HepG2 (cell line): ENCODE results near the gene ITGA7. TPM values are rescaled to one million over a fixed set of nuclear protein-coding genes. Genes with fewer than 3 reads are reported as not detected.

Experiments
- BORCS8-MEF2B ChIP-seq: sonication (generic); formaldehyde crosslinking; IDR thresholded peaks from 2 replicates; pipeline ENCODE4 v1.8.0; 2022; ENCODE audit warnings: mild to moderate bottlenecking, missing genetic modification reagents
- DNMT3B ChIP-seq: conservative IDR thresholded peaks from 2 replicates; pipeline ENCODE4 v1.6.1; 2016; ENCODE audit warnings: missing biosample characterization, control low read depth
- ETV5 ChIP-seq: IDR thresholded peaks from 2 replicates; pipeline ENCODE4 v1.6.1; 2018; ENCODE audit warnings: missing biosample characterization, missing genetic modification reagents, inconsistent platforms, borderline replicate concordance
- KAT2B ChIP-seq: fragments of 150-350 bp; IDR thresholded peaks from 2 replicates; pipeline ENCODE4 v1.6.1; 2014; ENCODE audit warnings: low read depth, low read length, borderline replicate concordance
- REL ChIP-seq: sonication (generic); formaldehyde crosslinking; conservative IDR thresholded peaks from 2 replicates; pipeline ENCODE4 v1.8.0; 2022; ENCODE audit warnings: mild to moderate bottlenecking, missing genetic modification reagents, moderate library complexity
- SAP130 ChIP-seq: IDR thresholded peaks from 2 replicates; pipeline ENCODE4 v1.6.1; 2016; ENCODE audit warnings: low read depth
- SIX1 ChIP-seq: sonication (generic); formaldehyde crosslinking; IDR thresholded peaks from 2 replicates; pipeline ENCODE4 v1.4.0; 2020; ENCODE audit warnings: missing genetic modification reagents, borderline replicate concordance
- SP2 ChIP-seq: sonication (generic); formaldehyde crosslinking; IDR thresholded peaks from 2 replicates; pipeline ENCODE4 v1.5.1; 2020; ENCODE audit warnings: mild to moderate bottlenecking, missing genetic modification reagents
- ZBTB3 ChIP-seq: sonication (generic); formaldehyde crosslinking; IDR thresholded peaks from 2 replicates; pipeline ENCODE4 v1.4.0; 2020; ENCODE audit warnings: low read depth, mild to moderate bottlenecking, moderate library complexity, missing genetic modification reagents, borderline replicate concordance
- ZFP37 ChIP-seq: sonication (generic); formaldehyde crosslinking; IDR thresholded peaks from 2 replicates; pipeline ENCODE4 v1.4.0; 2020; ENCODE audit warnings: missing genetic modification reagents, borderline replicate concordance
- ZNF124 ChIP-seq: sonication (generic); formaldehyde crosslinking; IDR thresholded peaks from 2 replicates; pipeline ENCODE4 v1.4.0; 2020; ENCODE audit warnings: missing genetic modification reagents
- ZNF547 ChIP-seq: sonication (generic); formaldehyde crosslinking; IDR thresholded peaks from 2 replicates; pipeline ENCODE4 v1.5.1; 2020; ENCODE audit warnings: mild to moderate bottlenecking, missing genetic modification reagents
- ZNF605 ChIP-seq: sonication (generic); formaldehyde crosslinking; IDR thresholded peaks from 2 replicates; pipeline ENCODE4 v1.8.0; 2022; ENCODE audit warnings: mild to moderate bottlenecking, missing genetic modification reagents
- ZNF790 ChIP-seq: sonication (generic); formaldehyde crosslinking; IDR thresholded peaks from 2 replicates; pipeline ENCODE4 v1.8.0; 2022; ENCODE audit warnings: missing genetic modification reagents, mild to moderate bottlenecking, borderline replicate concordance
- ZZZ3 ChIP-seq: sonication (generic); formaldehyde crosslinking; IDR thresholded peaks from 2 replicates; pipeline ENCODE4 v1.4.0; 2020; ENCODE audit warnings: missing genetic modification reagents, mild to moderate bottlenecking, borderline replicate concordance
- polyA plus RNA-seq, 8 experiments: library from polyadenylated mRNA; depleted of rRNA in 3 of 8; stranded (reverse) in 7 of 8; unstranded in 1 of 8; fragments of >200 nt; fragmentation: Illumina TruSeq in 4 of 8; extraction: Trizol in 4 of 8; gene quantifications; 2 replicates each; pipeline versions ENCODE4 v1.2.1 to v1.2.3, GENCODE V29; 2011 to 2016; ENCODE audit warnings: low read depth in 4 of 8, missing spikeins in 1 of 8, mixed read lengths in 1 of 8; ENCODE audit not compliant: insufficient read depth in 1 of 8
- total RNA-seq, 5 experiments: library from RNA; depleted of rRNA; stranded (reverse); fragments of >200 nt; fragmentation: Illumina TruSeq; extraction: Trizol; gene quantifications; 2 replicates each; pipeline ENCODE4 v1.2.3, GENCODE V29; 2016; ENCODE audit warnings: low read depth in 1 of 5
- TF ChIP-seq, protein P1 (sequence below): sonication (generic); formaldehyde crosslinking; IDR thresholded peaks from 2 replicates; pipeline ENCODE4 v1.4.0; 2020; ENCODE audit warnings: missing genetic modification reagents
- TF ChIP-seq, protein P2 (sequence below): sonication (generic); formaldehyde crosslinking; IDR thresholded peaks from 2 replicates; pipeline ENCODE4 v1.5.0; 2020; ENCODE audit warnings: missing genetic modification reagents
- TF ChIP-seq, protein P3 (sequence below): sonication (generic); formaldehyde crosslinking; IDR thresholded peaks from 2 replicates; pipeline ENCODE4 v1.8.1; 2023; ENCODE audit warnings: missing genetic modification reagents, mild to moderate bottlenecking, borderline replicate concordance
- TF ChIP-seq, protein P4 (sequence below): sonication (generic); formaldehyde crosslinking; IDR thresholded peaks from 2 replicates; pipeline ENCODE4 v1.5.1; 2020; ENCODE audit warnings: mild to moderate bottlenecking, missing genetic modification reagents, moderate library complexity

The ITGA7 gene
- total and polyA plus RNA-seq, 2 of the 13 experiments (the other 11 are each of a cell fraction or from before 2014, with no cell fraction given) = 0.65 to 0.75 TPM

DNA sequence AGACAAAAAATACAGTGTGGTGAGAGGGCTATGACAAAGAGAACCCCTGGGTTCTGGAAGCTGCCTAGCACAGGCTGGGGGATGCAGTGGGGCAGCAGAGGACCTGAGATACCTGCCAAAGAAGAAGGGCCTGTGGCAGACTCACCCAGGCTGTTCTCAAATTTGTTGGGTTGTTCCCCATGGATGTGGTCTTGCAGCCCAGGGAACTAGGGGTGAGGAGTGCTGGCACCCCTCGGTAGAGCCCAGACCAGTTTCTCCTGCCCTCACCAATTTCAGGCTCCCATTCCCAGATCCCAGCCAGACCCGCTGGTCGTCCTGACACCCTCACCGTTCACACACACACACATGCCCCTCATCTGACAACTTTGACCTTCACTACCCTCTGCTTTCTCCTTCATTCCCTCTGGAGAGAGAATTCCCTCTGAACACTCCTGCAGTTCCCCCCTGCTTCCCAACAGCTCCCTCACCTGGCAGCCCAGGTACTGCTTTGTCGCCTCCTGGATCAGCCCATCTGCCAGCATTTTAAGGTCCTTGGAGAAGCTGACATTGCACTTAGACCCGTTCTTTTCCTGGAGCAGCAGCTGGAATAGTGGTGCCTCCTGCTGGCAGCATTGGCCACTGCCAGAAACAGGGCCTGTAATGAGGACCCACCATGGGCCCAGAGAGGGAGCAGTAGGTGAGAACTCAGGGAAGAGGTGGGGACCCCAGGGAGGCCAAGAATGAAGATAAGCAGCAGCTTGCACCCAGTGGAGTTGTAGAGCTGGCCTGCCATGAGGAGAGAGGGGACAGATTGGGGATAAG, 29.3 kb upstream of the ITGA7 start (continued):
- TF ChIP-seq, protein P1, sequence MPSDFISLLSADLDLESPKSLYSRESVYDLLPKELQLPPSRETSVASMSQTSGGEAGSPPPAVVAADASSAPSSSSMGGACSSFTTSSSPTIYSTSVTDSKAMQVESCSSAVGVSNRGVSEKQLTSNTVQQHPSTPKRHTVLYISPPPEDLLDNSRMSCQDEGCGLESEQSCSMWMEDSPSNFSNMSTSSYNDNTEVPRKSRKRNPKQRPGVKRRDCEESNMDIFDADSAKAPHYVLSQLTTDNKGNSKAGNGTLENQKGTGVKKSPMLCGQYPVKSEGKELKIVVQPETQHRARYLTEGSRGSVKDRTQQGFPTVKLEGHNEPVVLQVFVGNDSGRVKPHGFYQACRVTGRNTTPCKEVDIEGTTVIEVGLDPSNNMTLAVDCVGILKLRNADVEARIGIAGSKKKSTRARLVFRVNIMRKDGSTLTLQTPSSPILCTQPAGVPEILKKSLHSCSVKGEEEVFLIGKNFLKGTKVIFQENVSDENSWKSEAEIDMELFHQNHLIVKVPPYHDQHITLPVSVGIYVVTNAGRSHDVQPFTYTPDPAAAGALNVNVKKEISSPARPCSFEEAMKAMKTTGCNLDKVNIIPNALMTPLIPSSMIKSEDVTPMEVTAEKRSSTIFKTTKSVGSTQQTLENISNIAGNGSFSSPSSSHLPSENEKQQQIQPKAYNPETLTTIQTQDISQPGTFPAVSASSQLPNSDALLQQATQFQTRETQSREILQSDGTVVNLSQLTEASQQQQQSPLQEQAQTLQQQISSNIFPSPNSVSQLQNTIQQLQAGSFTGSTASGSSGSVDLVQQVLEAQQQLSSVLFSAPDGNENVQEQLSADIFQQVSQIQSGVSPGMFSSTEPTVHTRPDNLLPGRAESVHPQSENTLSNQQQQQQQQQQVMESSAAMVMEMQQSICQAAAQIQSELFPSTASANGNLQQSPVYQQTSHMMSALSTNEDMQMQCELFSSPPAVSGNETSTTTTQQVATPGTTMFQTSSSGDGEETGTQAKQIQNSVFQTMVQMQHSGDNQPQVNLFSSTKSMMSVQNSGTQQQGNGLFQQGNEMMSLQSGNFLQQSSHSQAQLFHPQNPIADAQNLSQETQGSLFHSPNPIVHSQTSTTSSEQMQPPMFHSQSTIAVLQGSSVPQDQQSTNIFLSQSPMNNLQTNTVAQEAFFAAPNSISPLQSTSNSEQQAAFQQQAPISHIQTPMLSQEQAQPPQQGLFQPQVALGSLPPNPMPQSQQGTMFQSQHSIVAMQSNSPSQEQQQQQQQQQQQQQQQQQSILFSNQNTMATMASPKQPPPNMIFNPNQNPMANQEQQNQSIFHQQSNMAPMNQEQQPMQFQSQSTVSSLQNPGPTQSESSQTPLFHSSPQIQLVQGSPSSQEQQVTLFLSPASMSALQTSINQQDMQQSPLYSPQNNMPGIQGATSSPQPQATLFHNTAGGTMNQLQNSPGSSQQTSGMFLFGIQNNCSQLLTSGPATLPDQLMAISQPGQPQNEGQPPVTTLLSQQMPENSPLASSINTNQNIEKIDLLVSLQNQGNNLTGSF (CRISPR knock-in tag) = no peak
- TF ChIP-seq DNMT3B = no peak
- no peak for TF ChIP-seq SIX1 (CRISPR knock-in tag)
- TF ChIP-seq, protein P2, sequence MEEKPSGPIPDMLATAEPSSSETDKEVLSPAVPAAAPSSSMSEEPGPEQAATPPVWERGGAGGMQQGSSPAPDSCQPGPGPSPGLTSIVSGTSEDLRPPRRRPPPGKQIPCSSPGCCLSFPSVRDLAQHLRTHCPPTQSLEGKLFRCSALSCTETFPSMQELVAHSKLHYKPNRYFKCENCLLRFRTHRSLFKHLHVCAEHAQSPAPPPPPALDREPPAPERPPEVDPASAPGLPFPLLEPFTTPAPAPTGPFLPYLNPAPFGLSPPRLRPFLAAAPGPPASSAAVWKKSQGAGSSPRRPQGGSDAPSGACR = no peak
- TF ChIP-seq, protein P3, sequence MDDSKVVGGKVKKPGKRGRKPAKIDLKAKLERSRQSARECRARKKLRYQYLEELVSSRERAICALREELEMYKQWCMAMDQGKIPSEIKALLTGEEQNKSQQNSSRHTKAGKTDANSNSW (CRISPR knock-in tag) = no peak
- no peak for TF ChIP-seq ZNF547 (CRISPR knock-in tag)
- TF ChIP-seq BORCS8-MEF2B (CRISPR knock-in tag) = no peak
- no peak for TF ChIP-seq KAT2B
- peak; percentile 42 for TF ChIP-seq ETV5 (CRISPR knock-in tag)
- TF ChIP-seq SP2 (CRISPR knock-in tag) = no peak
- TF ChIP-seq SAP130 (CRISPR knock-in tag) = peak; percentile 86
- no peak for TF ChIP-seq REL (CRISPR knock-in tag)
- TF ChIP-seq ZNF124 (CRISPR knock-in tag) = no peak; the same call in 1 of the 2 replicates
- TF ChIP-seq ZNF605 (CRISPR knock-in tag) = no peak
- no peak for TF ChIP-seq ZFP37 (CRISPR knock-in tag)
- TF ChIP-seq ZZZ3 (CRISPR knock-in tag) = no peak
- TF ChIP-seq ZBTB3 (CRISPR knock-in tag) = no peak
- TF ChIP-seq ZNF790 = no peak
- TF ChIP-seq, protein P4, sequence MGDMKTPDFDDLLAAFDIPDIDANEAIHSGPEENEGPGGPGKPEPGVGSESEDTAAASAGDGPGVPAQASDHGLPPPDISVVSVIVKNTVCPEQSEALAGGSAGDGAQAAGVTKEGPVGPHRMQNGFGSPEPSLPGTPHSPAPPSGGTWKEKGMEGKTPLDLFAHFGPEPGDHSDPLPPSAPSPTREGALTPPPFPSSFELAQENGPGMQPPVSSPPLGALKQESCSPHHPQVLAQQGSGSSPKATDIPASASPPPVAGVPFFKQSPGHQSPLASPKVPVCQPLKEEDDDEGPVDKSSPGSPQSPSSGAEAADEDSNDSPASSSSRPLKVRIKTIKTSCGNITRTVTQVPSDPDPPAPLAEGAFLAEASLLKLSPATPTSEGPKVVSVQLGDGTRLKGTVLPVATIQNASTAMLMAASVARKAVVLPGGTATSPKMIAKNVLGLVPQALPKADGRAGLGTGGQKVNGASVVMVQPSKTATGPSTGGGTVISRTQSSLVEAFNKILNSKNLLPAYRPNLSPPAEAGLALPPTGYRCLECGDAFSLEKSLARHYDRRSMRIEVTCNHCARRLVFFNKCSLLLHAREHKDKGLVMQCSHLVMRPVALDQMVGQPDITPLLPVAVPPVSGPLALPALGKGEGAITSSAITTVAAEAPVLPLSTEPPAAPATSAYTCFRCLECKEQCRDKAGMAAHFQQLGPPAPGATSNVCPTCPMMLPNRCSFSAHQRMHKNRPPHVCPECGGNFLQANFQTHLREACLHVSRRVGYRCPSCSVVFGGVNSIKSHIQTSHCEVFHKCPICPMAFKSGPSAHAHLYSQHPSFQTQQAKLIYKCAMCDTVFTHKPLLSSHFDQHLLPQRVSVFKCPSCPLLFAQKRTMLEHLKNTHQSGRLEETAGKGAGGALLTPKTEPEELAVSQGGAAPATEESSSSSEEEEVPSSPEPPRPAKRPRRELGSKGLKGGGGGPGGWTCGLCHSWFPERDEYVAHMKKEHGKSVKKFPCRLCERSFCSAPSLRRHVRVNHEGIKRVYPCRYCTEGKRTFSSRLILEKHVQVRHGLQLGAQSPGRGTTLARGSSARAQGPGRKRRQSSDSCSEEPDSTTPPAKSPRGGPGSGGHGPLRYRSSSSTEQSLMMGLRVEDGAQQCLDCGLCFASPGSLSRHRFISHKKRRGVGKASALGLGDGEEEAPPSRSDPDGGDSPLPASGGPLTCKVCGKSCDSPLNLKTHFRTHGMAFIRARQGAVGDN = peak; percentile 38
